NCI-H2029 (cell line): ENCODE data around the gene EEF1AKMT3.
"Not testable (repeated sequence)": the region's sequence is repeated elsewhere in the genome, so short reads cannot be mapped to it uniquely, and the experiment has no call there.

Source experiments
- DNase-seq: peaks from one replicate; lab custom pipeline; 2025; lab: John Stamatoyannopoulos, UW

EEF1AKMT3 gene

GRCh38 chr12:57765698-57766463 is 6.5 kb upstream of the EEF1AKMT3 start:
- no peak for DNase-seq

DNA sequence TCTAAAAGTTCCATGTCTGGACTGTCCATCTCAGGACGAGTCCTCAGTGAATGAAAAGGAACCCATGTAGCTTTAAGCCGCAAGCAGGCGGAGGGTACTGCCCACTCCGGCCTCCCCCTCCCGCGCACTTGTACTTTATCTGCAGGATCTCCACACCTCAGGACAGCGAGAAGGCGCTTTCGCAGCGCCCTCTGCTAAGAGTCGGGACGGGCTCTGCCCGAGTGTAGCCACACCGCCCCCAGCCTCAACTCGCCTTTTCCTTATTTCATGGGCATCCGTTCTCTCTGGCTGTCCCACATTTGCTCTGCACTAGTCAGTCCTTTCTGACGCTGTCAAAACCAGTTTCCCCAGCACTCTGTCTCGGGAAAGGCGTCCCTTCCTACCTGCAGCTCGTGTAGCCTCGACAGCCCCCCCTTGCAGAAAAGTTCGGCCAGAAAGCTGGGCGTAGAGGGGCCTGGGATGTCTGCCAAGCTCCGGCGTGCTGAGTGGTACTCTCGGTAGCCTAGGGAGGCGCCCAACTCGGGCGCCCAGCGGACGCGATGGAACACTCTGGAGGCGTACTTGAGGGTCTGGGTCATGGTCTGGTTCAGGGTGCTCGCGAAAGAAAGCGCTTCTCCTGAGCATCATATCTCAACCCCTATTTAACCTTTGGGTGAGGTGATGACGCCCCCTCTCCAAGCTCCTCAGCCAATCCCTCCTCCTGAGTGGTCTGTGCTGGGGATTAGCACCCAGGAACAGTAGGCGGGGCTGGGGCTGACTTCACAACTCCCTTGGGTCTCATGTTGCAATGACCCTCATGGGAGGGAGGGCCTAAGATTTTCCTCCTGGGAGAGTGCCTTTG is 5.7 kb upstream of the EEF1AKMT3 start, which contains the start of gene CYP27B1:
CYP27B1 (minus strand) TSS at position 615 of the 841 bp plus-strand sequence; CDS start at position 578, 37 bp downstream.
- no peak for DNase-seq

GRCh38 chr12:57767305-57767698 is 5.1 kb upstream of the EEF1AKMT3 start:
- no peak for DNase-seq

GRCh38 chr12:57767876-57768275 is 4.5 kb upstream of the EEF1AKMT3 start:
- no peak for DNase-seq

DNA sequence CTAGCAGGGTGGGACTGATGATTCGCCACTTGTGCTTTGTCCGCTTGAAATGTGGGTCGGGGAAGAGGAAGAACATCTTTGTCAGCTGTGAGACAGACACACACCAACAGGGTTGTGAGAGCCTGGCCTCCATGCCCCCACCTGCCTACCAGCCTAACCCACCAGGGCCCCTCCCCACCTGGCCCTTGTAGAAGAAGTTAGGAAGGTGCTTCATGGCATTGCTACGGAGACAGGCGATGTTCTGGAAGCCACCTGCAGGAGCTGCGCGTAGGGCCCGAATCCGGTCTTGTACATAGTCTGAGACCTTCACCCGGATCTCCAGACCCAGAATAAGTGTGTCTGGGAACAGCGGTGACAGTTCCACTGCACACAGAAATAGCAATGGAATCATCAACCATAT is 2.8 kb upstream of the EEF1AKMT3 start:
- DNase-seq = no peak

GRCh38 chr12:57770734-57771133 is 1.7 kb upstream of the EEF1AKMT3 start:
- no peak for DNase-seq

- DNase-seq = peak; percentile 61
Observed at GRCh38 chr12:57771236-57771872, 1.1 kb upstream of the EEF1AKMT3 start.

DNA sequence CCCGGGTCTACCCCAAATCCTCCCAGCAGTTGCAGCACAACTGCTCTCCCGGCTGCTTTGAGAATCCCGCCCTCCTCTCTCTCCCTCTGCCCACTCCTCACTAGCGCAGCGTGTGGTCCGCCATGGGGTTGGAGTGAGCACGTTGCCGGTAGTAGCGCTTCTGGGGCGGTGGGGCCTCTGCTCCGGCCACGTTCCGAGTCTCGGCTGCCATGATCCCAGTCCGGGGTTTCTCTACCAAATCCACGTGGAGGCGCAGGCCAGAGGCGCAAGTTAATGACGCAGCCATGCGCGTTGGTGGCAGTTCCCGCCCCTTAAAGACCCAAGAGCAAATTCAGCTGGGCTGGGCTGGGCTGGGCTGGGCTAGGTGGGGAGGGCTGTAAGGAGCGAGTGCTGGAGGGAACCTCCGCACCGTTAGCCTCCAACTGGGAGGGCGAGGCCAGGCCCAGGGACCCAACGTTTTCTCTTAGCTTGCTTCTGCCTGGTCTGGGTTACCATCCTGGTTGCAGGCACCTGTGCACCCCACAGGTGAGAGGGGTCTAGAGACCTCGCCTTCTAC is 463 bp upstream of the EEF1AKMT3 start, which contains the start of gene METTL1:
METTL1 (minus strand) TSS at position 233 of the 556 bp plus-strand sequence; CDS start at position 211, 22 bp downstream.
- peak; percentile 92 for DNase-seq

GRCh38 chr12:57774634-57775033 is 2.2 kb downstream of the EEF1AKMT3 start:
- DNase-seq = not testable (repeated sequence)

GRCh38 chr12:57775044-57775443 is 2.6 kb downstream of the EEF1AKMT3 start:
- no peak for DNase-seq

- no peak for DNase-seq
Observed at GRCh38 chr12:57775563-57776246, 3.3 kb downstream of the EEF1AKMT3 start.

GRCh38 chr12:57776247-57776587 is 3.8 kb downstream of the EEF1AKMT3 start:
- no peak for DNase-seq

DNA sequence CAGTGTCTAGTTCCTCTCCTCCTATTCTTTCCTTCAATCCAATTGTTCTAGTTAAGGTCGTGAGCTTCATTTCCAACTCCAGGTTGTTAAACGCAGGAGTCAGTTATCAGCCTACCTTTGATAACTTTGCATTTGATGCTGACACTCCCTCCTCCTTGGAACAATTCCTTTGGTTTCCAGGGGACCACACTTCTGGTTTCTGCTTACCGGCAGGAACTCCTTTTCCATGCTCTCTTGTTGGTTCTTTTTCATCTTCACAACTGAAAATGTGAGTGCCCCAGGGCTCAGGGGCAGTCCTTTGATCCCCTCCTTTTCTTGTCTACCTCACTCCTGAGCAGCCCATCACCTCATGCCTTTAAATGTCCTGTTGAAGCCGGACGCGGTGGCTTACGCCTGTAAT is 5.0 kb downstream of the EEF1AKMT3 start:
- no peak for DNase-seq

DNA sequence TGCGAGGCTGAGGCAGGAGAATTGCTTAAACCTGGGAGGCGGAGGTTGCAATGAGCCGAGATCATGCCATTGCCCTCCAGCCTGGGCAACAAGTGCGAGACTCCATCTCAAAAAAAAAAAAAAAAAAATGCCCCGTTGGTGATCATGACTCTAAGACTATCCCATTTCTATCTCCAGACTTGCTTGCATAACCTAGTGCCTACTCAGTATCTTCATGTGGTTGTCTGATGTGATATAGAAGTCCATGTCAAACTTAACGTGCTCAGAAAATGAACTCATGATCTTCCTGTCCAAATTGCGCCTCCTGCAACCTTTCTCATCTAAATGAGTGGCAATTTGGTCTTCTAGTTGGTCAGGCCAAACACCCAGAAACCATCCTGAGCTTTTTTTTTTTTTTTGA is 5.5 kb downstream of the EEF1AKMT3 start:
- no peak for DNase-seq

DNA sequence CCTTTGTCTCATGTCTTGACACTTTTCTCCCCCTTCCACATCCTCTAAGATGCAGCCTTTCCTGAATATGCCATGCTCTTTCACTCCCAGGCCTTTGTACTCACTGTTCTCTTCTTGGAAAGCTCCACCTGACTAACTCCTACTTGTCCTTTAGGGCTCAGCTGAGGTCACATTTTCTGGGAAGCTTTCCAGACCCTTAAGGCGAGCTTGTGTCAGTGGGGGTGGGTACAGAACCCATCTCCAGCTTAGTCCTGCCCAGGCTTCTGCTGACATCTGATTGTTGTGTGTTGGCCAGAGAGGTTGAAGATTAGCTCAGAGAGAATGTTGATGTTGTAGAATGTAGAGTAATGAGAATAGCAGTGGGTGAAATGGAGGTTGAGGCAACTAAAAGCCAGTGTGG is 7.3 kb downstream of the EEF1AKMT3 start:
- DNase-seq = no peak

DNA sequence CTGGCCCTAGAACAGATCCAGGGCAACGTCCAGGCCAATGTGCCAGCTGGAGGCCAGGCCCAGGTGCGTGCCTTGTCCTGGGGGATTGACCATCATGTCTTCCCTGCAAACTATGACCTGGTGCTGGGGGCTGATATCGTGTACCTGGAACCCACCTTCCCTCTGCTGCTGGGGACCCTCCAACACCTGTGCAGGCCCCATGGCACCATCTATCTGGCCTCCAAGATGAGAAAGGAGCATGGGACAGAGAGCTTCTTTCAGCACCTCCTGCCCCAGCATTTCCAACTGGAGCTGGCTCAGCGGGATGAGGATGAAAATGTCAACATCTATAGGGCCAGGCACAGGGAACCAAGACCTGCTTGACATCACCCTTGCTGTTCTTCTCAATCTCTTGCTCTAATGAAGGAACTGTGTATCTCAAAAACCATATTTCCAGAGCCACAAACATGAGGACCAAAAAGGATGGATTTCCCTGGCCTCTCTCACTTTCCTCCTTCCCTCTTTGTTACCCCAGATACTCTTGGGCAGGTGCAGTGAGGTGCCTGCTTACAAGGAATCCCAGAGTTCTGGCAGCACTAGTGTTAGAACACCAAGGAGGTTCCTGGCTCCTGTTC is 8.0 kb downstream of the EEF1AKMT3 start:
- DNase-seq = no peak

GRCh38 chr12:57781244-57781643 is 8.8 kb downstream of the EEF1AKMT3 start:
- no peak for DNase-seq

GRCh38 chr12:57781801-57782200 is 9.4 kb downstream of the EEF1AKMT3 start:
- DNase-seq = no peak

GRCh38 chr12:57782243-57782607 is 9.8 kb downstream of the EEF1AKMT3 start:
- DNase-seq = no peak

DNA sequence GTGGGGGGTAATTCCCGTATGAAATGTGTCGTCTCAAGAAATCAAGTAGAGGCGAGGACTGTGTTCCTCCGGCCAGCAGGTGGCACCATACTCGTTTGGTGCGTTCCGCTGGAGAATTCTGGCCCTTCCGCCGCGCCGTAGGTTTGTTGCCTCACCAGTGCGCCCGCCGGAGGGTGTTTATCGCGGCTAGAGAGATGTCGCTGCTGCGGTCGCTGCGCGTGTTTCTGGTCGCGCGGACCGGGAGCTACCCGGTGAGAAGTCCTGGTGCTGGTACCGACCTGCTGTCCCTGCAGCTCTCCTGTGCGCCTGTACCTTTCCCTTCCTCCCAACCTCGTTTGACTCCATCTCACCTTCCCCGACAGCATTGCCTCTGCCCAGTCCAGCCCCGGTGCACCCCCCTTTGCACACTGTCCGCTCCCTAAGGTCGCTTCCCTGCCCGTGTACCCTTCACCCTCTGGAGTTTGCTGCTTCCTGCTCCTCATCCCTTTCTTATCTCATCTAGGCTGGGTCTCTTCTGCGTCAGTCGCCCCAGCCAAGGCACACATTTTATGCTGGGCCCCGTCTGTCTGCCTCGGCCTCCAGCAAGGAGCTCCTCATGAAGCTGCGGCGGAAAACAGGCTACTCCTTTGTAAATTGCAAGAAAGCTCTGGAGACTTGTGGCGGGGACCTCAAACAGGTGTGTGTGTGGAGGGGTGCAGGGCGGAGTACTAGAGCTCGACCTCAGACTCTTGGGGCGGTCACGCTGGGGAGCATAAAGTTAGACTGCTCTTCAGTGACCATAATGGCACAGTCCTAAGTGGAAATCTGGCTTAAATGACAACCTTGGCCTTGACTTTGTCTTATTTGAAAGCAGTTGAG is 10.4 kb downstream of the EEF1AKMT3 start, which contains the start of gene TSFM:
TSFM (plus strand) TSS at position 180 of the 858 bp plus-strand sequence; CDS start at position 195, 15 bp downstream.
- peak; percentile 94 for DNase-seq
